Measurements from ENCODE around the gene HOXA1.

The HOXA1 gene

DNA sequence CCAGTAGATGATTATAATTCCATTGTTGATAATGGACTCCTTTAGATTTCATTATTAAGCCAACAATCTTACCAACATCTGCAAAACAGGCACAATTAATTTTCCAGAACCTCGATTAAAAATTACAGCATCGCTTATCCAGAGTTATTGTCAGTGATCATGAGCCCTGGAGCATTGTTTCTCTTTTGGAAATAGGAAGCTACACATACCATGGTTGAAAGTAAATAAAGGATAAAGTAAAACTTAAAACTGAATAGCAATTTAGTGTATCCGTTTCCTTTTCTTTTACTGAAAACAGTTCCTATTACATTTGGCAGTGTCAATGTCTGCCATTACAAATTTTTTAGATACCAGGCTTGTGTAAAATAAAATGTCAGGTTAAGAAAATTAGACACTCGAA, 16.6 kb upstream of the HOXA1 start:
- no peak for DNase-seq (ENCODE audit: low read depth)
- TF ChIP-seq, protein P1, sequence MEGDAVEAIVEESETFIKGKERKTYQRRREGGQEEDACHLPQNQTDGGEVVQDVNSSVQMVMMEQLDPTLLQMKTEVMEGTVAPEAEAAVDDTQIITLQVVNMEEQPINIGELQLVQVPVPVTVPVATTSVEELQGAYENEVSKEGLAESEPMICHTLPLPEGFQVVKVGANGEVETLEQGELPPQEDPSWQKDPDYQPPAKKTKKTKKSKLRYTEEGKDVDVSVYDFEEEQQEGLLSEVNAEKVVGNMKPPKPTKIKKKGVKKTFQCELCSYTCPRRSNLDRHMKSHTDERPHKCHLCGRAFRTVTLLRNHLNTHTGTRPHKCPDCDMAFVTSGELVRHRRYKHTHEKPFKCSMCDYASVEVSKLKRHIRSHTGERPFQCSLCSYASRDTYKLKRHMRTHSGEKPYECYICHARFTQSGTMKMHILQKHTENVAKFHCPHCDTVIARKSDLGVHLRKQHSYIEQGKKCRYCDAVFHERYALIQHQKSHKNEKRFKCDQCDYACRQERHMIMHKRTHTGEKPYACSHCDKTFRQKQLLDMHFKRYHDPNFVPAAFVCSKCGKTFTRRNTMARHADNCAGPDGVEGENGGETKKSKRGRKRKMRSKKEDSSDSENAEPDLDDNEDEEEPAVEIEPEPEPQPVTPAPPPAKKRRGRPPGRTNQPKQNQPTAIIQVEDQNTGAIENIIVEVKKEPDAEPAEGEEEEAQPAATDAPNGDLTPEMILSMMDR (IDR thresholded peaks at IDR 0.05; ENCODE audit: control insufficient read depth, insufficient read depth, low read depth, low read length, missing control alignments): no peak
- no peak overlapping the region for H3K4me3 ChIP-seq (ENCODE audit: control insufficient read depth, low read depth, low read length)

DNA sequence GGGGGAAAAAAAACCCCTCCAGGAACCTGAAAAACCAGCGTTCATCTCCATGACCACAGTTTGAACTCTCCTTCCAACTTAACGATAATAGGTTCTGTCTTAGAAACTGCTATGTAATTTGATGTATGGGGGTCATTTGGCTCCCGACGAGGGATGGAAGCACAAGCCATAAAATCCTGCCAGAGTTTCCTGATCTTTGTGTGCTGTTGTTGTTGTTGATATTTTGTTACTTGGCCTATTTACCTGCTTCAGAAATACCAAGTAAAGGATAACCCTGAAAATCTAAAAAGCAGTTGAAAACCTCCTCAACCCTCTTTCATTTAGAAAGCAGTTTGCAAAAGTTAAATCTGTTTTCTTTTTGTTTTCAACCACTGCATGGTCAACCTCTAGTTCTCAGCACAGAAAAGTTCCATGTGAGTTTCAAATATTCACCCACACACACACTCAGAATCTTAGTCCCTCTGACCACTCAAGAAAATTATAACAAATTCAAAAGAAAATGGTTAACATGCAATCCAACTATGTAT, 16.0 kb upstream of the HOXA1 start:
- TF ChIP-seq, protein P1 (IDR thresholded peaks at IDR 0.05; ENCODE audit: control insufficient read depth, insufficient read depth, low read depth, low read length, missing control alignments): no peak
- DNase-seq (ENCODE audit: low read depth): no peak
- H3K4me3 ChIP-seq (ENCODE audit: control insufficient read depth, low read depth, low read length): no peak overlapping the region

DNA sequence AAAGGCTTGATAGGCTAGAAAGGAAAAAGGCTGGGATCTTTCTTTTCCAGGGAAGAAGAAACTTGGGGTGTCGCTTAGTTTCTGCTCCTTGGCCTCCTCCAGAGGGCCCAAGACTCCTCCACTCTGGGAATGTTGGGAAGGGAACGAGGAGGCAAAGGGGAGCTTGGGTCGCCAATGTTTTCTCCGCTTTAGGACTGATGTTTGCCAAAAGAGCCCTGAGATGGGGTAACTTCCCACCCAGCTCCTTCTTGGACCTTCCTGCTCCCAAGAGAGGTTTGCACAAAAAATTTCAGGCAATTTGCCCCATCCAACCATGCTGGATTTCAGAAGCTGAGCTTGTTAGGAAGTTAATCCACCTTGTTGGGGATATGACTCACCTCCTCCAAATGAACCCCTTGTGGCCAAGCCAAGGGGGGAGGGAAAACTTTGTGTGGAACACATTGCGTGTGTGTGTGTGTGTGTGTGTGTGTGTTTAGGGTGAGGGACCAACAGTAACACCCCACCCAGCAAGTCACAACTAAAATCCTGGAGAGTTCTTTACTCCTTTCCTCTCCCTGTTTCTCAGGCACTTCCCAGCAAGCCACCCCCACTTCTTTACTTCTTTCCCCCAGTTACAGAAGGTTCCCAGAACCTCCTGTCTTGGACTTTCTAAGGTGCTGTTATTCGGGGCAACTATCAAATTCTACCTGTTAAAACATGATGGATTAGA, 15.4 kb upstream of the HOXA1 start:
- no peak overlapping the region for H3K4me3 ChIP-seq (ENCODE audit: control insufficient read depth, low read depth, low read length)
- DNase-seq (ENCODE audit: low read depth): no peak
- TF ChIP-seq, protein P1 (IDR thresholded peaks at IDR 0.05; ENCODE audit: control insufficient read depth, insufficient read depth, low read depth, low read length, missing control alignments): no peak

DNA sequence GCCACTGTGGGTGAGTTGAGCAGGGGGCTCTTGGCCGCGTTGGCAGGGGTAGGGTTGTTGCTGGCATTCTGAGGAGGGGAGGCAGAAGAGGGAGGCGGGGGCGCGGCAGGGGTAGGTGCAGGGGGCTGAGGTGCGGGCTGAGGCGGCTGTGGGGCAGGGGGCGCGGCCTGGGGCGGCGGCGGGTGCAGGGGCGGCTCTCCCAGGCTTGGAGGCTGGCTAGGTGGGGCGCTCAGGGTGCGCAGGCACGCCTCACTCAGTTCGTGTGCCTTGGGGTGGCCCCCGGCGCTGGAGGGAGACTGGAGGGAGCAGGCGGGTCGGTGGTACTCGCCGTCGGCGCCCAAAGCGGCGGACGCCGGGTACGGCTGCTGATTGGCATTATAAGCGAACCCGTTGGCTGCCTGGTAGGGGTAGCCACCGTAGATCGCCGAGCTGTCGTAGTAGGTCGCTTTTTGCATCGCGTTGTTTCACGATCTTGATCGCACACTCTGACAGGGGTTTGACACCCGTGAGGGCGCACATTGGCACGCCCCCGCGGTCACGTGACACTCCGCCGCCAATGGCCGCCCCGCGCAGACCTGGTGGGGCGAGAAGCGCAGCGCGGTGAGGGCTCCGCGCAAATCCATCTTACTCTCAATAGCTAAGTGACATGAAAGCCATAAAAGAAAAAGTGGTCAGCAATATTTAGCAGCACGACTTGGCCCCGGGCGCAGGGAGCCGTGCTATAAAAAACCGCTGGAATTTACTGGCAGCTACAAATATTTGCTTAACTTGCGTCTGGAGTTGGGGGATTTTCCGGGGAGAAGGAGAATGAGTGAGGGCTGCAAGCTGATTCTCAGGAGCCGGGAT, 14.6 kb upstream of the HOXA1 start:
- no peak for DNase-seq (ENCODE audit: low read depth)

DNA sequence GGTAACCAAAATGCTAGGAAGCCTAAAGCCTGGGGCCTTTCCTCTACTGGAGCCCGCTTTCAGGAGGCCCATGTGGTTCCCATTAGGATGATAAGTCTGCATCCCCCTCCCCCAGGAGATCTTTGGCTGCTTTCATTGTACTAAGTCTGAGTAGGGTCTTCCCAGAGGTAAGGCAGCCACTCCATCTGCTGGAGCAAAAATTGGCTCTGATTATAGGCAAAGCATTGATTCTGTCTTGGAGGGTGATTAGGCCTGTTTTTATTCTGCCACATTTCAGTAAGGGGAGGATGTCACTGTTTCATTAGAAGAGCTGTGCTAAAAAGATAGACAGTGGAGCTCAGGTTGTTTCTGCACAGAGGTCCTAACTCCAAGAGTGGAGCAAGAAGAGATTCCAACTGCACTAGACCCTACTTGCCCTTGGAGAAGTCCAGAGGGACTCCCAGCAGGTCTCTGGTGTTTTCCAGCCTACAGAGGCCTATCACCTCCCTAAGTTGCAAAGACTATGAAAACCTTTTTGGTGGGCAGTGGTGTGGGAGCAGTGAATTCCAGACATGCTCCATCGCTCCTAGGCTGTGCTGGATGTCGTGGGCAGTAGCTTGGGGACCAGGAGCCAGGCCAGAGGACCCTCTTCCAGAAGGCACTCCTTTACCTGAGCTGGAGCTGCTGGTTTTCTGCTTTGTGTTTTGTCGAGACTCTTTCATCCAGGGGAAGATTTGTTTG, 13.8 kb upstream of the HOXA1 start:
- no peak for DNase-seq (ENCODE audit: low read depth)
- H3K4me3 ChIP-seq (ENCODE audit: control insufficient read depth, low read depth, low read length): no peak overlapping the region
- TF ChIP-seq, protein P1 (IDR thresholded peaks at IDR 0.05; ENCODE audit: control insufficient read depth, insufficient read depth, low read depth, low read length, missing control alignments): no peak

More for the DNA sequence above, 14.6 kb upstream of the HOXA1 start:
- TF ChIP-seq, protein P1 (IDR thresholded peaks at IDR 0.05; ENCODE audit: control insufficient read depth, insufficient read depth, low read depth, low read length, missing control alignments): no peak
- H3K4me3 ChIP-seq (ENCODE audit: control insufficient read depth, low read depth, low read length): no peak overlapping the region

DNA sequence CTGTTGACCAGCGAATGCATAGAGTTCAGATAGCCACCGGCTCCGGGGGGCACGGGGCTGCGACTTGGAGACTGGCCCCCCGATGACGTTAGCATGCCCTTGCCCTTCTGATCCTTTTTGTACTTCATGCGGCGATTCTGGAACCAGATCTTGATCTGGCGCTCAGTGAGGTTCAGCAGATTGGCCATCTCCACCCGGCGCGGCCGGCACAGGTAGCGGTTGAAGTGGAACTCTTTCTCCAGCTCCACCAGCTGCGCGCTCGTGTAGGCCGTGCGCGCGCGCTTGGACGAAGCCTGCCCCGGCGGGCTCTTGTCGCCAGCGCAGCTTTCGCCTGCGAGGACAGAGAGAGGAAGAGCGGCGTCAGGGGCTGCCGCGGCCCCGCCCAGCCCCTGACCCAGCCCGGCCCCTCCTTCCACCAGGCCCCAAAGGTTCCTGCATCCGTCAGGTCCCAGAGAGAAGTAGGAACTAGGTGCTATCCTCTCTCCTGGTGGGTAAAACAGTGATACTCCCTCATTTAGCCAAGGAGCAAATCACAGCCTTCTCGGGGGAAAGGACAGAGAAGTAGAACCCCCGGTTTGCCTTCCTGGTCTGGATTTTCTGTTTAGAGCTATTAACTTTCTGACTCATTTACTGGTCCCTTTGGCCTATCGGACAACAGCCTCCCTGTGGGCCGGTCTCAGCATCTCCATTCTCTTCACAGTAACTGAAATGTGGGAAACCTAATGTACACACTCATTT, 12.8 kb upstream of the HOXA1 start:
- H3K4me3 ChIP-seq (ENCODE audit: control insufficient read depth, low read depth, low read length): no peak overlapping the region
- no peak for DNase-seq (ENCODE audit: low read depth)
- TF ChIP-seq, protein P1 (IDR thresholded peaks at IDR 0.05; ENCODE audit: control insufficient read depth, insufficient read depth, low read depth, low read length, missing control alignments): no peak

All from AG09309 (cell line).